PC-3 (cell line): Measurements from ENCODE around the gene XIRP1. TPM values are rescaled to one million over a fixed set of nuclear protein-coding genes. Genes with fewer than 3 reads are reported as not detected.

Experiments
- ATAC-seq: fragments of 200-7000 bp; cut with Tn5 transposase; 2 replicates; pipeline ENCODE4 v1.9.1; 2020; ENCODE audit warnings: mild to moderate bottlenecking, moderate library complexity
- BruUV-seq: library from RNA; stranded (reverse); fragments of 400-500 nt; replicated peaks from 2 replicates; lab custom pipeline; 2021; lab: Mats Ljungman, UMichigan
- CTCF ChIA-PET: fragments of 300-600 bp; sonication (Branson Sonifier 250); formaldehyde crosslinking; loops from one replicate; lab custom pipeline; 2022; ENCODE audit warnings: antibody characterized with exemption; lab: Charles Lee
- POLR2A ChIA-PET: fragments of 300-600 bp; sonication (Branson Sonifier 250); formaldehyde crosslinking; loops from one replicate; lab custom pipeline; 2022; ENCODE audit warnings: antibody characterized with exemption; ENCODE audit not compliant: unreplicated experiment; lab: Charles Lee
- DNase-seq: peaks from one replicate; pipeline ENCODE4 v3.0.0-alpha.2; 2015
- H2AFZ ChIP-seq: fragments of 300-600 bp; sonication (generic); 2 replicates; pipeline ENCODE4 v1.6.0; 2016; ENCODE audit warnings: antibody characterized with exemption, low read length
- H3F3A ChIP-seq: fragments of 300-600 bp; sonication (generic); one replicate; pipeline ENCODE4 v1.6.0; 2017; ENCODE audit warnings: antibody characterized with exemption, low read length, control low read depth, mild to moderate bottlenecking; ENCODE audit not compliant: unreplicated experiment
- H3K27ac ChIP-seq: fragments of 300-600 bp; sonication (generic); 2 replicates; pipeline ENCODE4 v1.5.1; 2016; ENCODE audit warnings: mild to moderate bottlenecking, low read length
- H3K27me3 ChIP-seq: fragments of 300-600 bp; sonication (generic); 2 replicates; pipeline ENCODE4 v1.6.1; 2016; ENCODE audit warnings: low read length, mixed read lengths
- H3K36me3 ChIP-seq: fragments of 300-600 bp; sonication (generic); 2 replicates; pipeline ENCODE4 v1.6.1; 2016; ENCODE audit warnings: low read depth, mixed run types, low read length, mixed read lengths
- H3K4me1 ChIP-seq: fragments of 300-600 bp; sonication (generic); 2 replicates; pipeline ENCODE4 v1.5.1; 2016; ENCODE audit warnings: low read length; ENCODE audit not compliant: insufficient read depth
- H3K4me2 ChIP-seq: fragments of 300-600 bp; sonication (generic); 2 replicates; pipeline ENCODE4 v1.6.0; 2016; ENCODE audit warnings: low read length
- H3K4me3 ChIP-seq: fragments of 300-600 bp; sonication (generic); 2 replicates; pipeline ENCODE4 v1.5.1; 2016; ENCODE audit warnings: mild to moderate bottlenecking, low read length, mixed read lengths
- H3K79me2 ChIP-seq: fragments of 300-600 bp; sonication (generic); 2 replicates; pipeline ENCODE4 v1.6.1; 2017; ENCODE audit warnings: low read length, mixed read lengths
- H3K9ac ChIP-seq: fragments of 300-600 bp; sonication (generic); 2 replicates; pipeline ENCODE4 v1.6.0; 2016; ENCODE audit warnings: mild to moderate bottlenecking, low read length
- H3K9me2 ChIP-seq: fragments of 300-600 bp; sonication (generic); replicated peaks from 2 replicates; pipeline ENCODE4 v1.6.1; 2016; ENCODE audit warnings: mixed run types, low read length, mixed read lengths
- H3K9me3 ChIP-seq: fragments of 300-600 bp; sonication (generic); 2 replicates; pipeline ENCODE4 v1.6.1; 2016; ENCODE audit warnings: low read length, mixed read lengths
- H4K20me1 ChIP-seq: fragments of 300-600 bp; sonication (generic); 2 replicates; pipeline ENCODE4 v1.6.1; 2016; ENCODE audit warnings: low read length, mixed read lengths
- CTCF ChIP-seq: fragments of 300-600 bp; sonication (generic); conservative IDR thresholded peaks from 2 replicates; pipeline ENCODE4 v1.5.1; 2017; ENCODE audit warnings: antibody characterized with exemption, low read depth, mild to moderate bottlenecking, low read length
- EZH2 ChIP-seq: fragments of 300-600 bp; sonication (generic); IDR thresholded peaks from one replicate; pipeline ENCODE4 v1.6.1; 2017; ENCODE audit warnings: antibody characterized with exemption, mild to moderate bottlenecking, low read length; ENCODE audit not compliant: unreplicated experiment
- EZH2phosphoT487 ChIP-seq: fragments of 300-600 bp; sonication (generic); IDR thresholded peaks from 2 replicates; pipeline ENCODE4 v1.6.1; 2018; ENCODE audit warnings: mild to moderate bottlenecking, antibody characterized with exemption, low read length, borderline replicate concordance
- intact Hi-C: fragments of 100-400 bp; cut with micrococcal nuclease; formaldehyde crosslinking; loops from 2 replicates; pipeline ENCODE4 v1.9.0; 2023
- total RNA-seq: library from RNA; depleted of rRNA; stranded (reverse); fragments of >200 nt; gene quantifications from 2 replicates; pipeline ENCODE4 v1.2.3, GENCODE V29; 2014

Gene XIRP1
- total RNA-seq, 1 experiment from 2014 or later: not detected

- peaks cover 38% of the 10 kb centered on the region for H4K20me1 ChIP-seq
- POLR2A ChIA-PET: no interaction called here
- no peak for TF ChIP-seq EZH2phosphoT487
- TF ChIP-seq EZH2: no peak
- no peak for TF ChIP-seq CTCF
- H3K27ac ChIP-seq: no peak overlapping the region
- H3K9me3 ChIP-seq: no peaks in the 10 kb centered on the region
- no peak overlapping the region for H3K4me2 ChIP-seq
- H3K36me3 ChIP-seq: peaks cover 30% of the 10 kb centered on the region
- intact Hi-C loops: no loop called here
- DNase-seq: no peak
- CTCF ChIA-PET: no interaction called here
- H2AFZ ChIP-seq: no peak overlapping the region
- H3F3A ChIP-seq: no peaks in the 10 kb centered on the region
- H3K4me3 ChIP-seq: no peak overlapping the region
- peaks cover 33% of the 10 kb centered on the region for H3K4me1 ChIP-seq
- no peak overlapping the region for H3K9ac ChIP-seq
- H3K9me2 ChIP-seq: no peaks in the 10 kb centered on the region
- no TSS peak for BruUV-seq
- peaks cover 29% of the 10 kb centered on the region for H3K79me2 ChIP-seq
- ATAC-seq: no peak
- H3K27me3 ChIP-seq: no peaks in the 10 kb centered on the region
Observed at GRCh38 chr3:39139442-39139841, 53.0 kb downstream of the XIRP1 start.

- H3K9me3 ChIP-seq: no peaks in the 10 kb centered on the region
- no peak overlapping the region for H3K9ac ChIP-seq
- peaks cover 33% of the 10 kb centered on the region for H4K20me1 ChIP-seq
- intact Hi-C loops: no loop called here
- H3K79me2 ChIP-seq: peaks cover 25% of the 10 kb centered on the region
- H3K4me1 ChIP-seq: peaks cover 33% of the 10 kb centered on the region
- no peaks in the 10 kb centered on the region for H3K27me3 ChIP-seq
- H3K4me2 ChIP-seq: no peak overlapping the region
- ChIA-PET CTCF (no interaction called here), POLR2A (no interaction called here)
- no peak overlapping the region for H3K27ac ChIP-seq
- TF ChIP-seq EZH2 (no peak), EZH2phosphoT487 (no peak), CTCF (no peak)
- ATAC-seq (no peak), DNase-seq (no peak)
- H2AFZ ChIP-seq: no peak overlapping the region
- H3K9me2 ChIP-seq: no peaks in the 10 kb centered on the region
- peaks cover 25% of the 10 kb centered on the region for H3K36me3 ChIP-seq
- H3K4me3 ChIP-seq: no peak overlapping the region
- BruUV-seq: no TSS peak
- no peaks in the 10 kb centered on the region for H3F3A ChIP-seq
Observed at GRCh38 chr3:39138804-39139415, 53.5 kb downstream of the XIRP1 start.

- H3F3A ChIP-seq: no peaks in the 10 kb centered on the region
- ChIA-PET POLR2A (no interaction called here), CTCF (no interaction called here)
- H3K36me3 ChIP-seq: peaks cover 18% of the 10 kb centered on the region
- BruUV-seq: no TSS peak
- TF ChIP-seq EZH2phosphoT487 (no peak), EZH2 (no peak), CTCF (no peak)
- H3K4me3 ChIP-seq: no peak overlapping the region
- peaks cover 36% of the 10 kb centered on the region for H3K4me1 ChIP-seq
- no peak for DNase-seq
- no peaks in the 10 kb centered on the region for H3K27me3 ChIP-seq
- H3K9me3 ChIP-seq: no peaks in the 10 kb centered on the region
- peaks cover 26% of the 10 kb centered on the region for H4K20me1 ChIP-seq
- intact Hi-C loops: no loop called here
- H2AFZ ChIP-seq: no peak overlapping the region
- H3K4me2 ChIP-seq: no peak overlapping the region
- H3K9me2 ChIP-seq: no peaks in the 10 kb centered on the region
- no peak for ATAC-seq
- H3K79me2 ChIP-seq: peaks cover 18% of the 10 kb centered on the region
- H3K9ac ChIP-seq: no peak overlapping the region
- H3K27ac ChIP-seq: no peak overlapping the region
Observed at GRCh38 chr3:39137991-39138803, 54.2 kb downstream of the XIRP1 start.
